Measurements from ENCODE around the gene TCN2.
"Not testable (repeated sequence)": the region's sequence is repeated elsewhere in the genome, so short reads cannot be mapped to it uniquely, and the experiment has no call there.

TCN2 gene

GRCh38 chr22:30643055-30643875 is 36.3 kb downstream of the TCN2 start:
- no peak for DNase-seq (ENCODE audit: low read depth in 2 of 2, low spot score in 1 of 2)

DNA sequence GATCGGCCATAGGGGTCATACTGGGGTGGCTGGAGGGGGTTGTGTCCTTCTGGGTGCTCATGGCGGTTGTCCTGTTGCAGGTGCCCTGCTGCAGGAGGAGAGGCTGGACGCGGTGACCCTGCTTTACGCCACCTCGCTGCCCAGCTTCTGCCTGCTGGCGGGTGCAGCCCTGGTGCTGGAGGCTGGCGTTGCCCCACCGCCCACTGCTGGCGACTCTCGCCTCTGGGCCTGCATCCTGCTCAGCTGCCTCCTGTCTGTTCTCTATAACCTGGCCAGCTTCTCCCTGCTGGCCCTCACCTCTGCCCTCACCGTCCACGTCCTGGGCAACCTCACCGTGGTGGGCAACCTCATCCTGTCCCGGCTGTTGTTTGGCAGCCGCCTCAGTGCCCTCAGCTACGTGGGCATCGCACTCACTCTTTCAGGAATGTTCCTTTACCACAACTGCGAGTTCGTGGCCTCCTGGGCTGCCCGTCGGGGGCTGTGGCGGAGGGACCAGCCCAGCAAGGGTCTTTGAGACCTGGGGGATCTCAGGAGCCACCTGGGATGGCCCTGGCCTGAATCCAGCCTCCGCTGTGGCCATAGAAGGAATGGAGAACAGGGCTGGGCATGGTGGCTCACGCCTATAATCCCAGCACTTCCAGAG is 39.7 kb downstream of the TCN2 start:
- no peak for DNase-seq (ENCODE audit: low read depth in 2 of 2, low spot score in 1 of 2)

GRCh38 chr22:30647536-30647935 is 40.6 kb downstream of the TCN2 start:
- no peak for DNase-seq (ENCODE audit: low read depth in 2 of 2, low spot score in 1 of 2)

GRCh38 chr22:30648825-30649224 is 41.9 kb downstream of the TCN2 start:
- no peak for DNase-seq (ENCODE audit: low read depth in 2 of 2, low spot score in 1 of 2)

DNA sequence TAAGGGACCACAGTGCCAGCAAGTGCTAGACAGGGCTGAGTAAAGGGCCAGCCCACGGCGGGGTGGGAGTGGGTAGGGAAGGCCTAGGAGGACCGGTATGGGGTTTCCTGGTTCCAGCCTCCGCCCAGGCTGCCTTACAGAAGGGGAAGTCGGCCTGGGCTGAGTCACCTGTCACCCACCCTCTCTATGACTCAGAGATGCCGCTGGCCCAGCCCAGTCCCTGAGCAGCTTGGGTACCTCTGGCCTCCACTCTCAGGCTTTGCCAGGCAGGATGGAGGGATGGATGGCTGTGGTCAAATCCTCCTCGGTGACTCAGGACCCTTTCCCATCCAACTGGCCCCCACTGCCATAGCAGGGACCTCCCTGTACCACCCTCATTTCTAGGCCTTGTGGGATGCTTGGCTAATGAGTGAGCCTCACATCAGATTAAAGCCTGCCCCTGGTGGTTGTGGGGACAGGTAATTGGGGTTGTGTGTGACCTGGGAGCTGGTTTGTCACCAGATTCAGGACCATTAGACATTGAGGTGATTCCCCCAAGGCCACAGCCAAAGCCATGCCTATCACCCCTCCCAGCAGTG is 42.5 kb downstream of the TCN2 start:
- peak; percentile 65 to 86 for DNase-seq (ENCODE audit: low read depth in 2 of 2, low spot score in 1 of 2)

- DNase-seq (ENCODE audit: low read depth in 2 of 2, low spot score in 1 of 2): no peak
Observed at GRCh38 chr22:30650508-30651116, 43.6 kb downstream of the TCN2 start.

GRCh38 chr22:30652852-30653251 is 45.9 kb downstream of the TCN2 start:
- no peak for DNase-seq (ENCODE audit: low read depth in 2 of 2, low spot score in 1 of 2)

DNA sequence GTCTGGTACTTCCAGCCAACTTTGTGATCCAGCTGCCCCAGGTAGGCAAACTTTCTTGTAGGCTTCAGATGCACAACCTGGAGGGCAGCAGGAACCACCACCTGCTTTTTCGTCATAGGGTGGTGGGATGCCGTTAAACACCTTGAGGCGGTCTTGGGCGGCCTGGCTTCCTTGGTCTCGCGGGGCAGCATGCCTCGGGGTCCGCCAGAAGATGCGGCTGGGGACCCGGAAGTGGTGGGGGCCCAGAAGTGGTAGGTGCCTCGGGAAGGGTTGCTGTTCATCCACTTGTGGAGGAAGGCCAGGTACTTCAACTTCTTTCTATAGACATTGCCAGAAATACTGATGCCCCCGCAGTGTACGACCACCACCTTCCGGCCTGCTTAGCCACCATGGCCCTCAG is 47.4 kb downstream of the TCN2 start:
- DNase-seq (ENCODE audit: low read depth in 2 of 2, low spot score in 1 of 2): no peak

GRCh38 chr22:30655532-30655931 is 48.6 kb downstream of the TCN2 start:
- DNase-seq (ENCODE audit: low read depth in 2 of 2, low spot score in 1 of 2): no peak

DNA sequence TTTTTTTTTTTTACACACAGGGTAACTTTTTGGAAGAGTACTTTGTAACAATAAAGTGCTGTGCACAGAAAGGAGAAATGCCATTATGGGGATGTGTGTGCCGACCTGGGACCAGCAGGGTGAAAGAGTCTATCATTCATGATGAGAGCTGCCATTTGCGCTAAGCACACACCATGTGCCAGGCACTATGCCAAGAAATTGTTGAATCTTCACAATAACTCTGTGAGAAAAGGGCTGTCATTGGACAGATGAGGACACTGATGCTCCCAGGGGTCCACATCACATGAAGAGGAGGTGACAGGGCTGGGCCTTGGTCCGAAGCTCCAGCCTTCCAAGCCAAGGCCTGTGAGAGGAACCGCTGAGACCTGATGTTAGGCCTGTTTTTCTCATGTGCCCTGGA is 55.1 kb downstream of the TCN2 start:
- DNase-seq (ENCODE audit: low read depth in 2 of 2, low spot score in 1 of 2): no peak

GRCh38 chr22:30664798-30665197 is 57.8 kb downstream of the TCN2 start:
- no peak for DNase-seq (ENCODE audit: low read depth in 2 of 2, low spot score in 1 of 2)

DNA sequence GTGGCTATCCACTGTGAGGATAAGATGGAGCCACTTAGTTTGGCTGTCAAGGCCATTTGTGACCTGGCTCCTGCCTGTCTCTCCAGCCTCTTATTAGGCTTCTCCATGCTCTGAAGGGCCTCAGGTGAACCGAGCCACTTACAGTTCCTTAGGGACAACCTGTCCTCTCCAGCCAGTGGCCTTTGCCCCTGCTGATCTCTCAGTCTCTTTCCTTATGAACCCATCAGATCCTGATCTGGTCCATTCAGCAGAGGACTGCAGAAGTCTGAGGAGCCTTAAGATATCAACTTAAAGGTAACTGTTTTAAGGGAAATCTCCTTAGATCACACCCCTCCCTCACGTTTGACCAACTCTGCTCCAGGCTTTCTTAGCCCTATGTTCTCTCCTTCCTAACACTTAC is 58.3 kb downstream of the TCN2 start:
- no peak for DNase-seq (ENCODE audit: low read depth in 2 of 2, low spot score in 1 of 2)

- no peak for DNase-seq (ENCODE audit: low read depth in 2 of 2, low spot score in 1 of 2)
Observed at GRCh38 chr22:30665786-30666185, 58.8 kb downstream of the TCN2 start.

GRCh38 chr22:30667107-30667493 is 60.1 kb downstream of the TCN2 start:
- DNase-seq (ENCODE audit: low read depth in 2 of 2, low spot score in 1 of 2): no peak

DNA sequence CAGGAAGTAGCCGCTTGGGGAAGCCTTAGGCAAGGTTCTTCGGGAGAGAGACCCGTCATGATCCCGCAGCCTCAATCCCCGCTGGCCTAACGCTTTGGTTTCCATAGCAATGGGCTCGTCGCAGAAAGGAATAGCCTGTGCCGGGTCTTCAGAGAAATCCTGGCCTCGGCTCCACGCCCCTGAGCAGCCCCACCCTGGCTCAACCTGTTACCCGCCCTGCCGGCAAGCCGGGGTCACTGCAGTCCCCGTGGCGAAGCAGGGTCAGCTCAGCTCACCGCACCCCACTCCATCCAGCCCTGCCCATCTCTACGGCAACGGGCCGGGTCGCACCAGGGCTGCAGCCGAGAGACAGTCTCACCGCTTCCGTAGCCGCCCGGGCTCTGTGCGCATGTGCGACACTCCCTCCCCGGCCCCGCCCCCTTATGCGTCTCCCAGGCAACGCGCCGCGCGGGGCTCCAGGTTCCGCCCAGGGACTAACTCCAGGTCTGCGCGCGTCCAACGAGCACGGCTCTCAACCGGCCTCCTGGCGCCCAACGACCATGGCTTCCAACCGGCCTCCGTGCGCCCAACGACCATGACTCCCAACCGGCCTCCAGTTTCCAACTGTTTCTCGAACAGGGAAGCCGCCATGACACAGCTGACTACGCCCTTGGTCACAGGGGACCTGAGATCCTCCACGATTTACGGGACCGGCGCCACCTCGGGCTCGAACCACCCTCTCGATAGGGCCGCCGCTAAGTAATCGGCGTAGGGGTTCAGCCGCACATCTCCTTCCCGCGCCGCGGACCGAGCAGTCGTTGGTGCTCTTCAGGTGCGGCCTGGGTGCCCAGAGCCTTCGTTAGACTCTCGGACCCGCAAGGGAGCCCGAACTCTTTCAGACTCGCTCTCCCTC is 60.8 kb downstream of the TCN2 start, which contains the start of gene DUSP18:
Gene DUSP18 (minus strand): TSS at position 382 of the 892 bp plus-strand sequence. CDS start 3,872 bp downstream, outside the sequence.
- peak; percentile 84 to 92 for DNase-seq (ENCODE audit: low read depth in 2 of 2, low spot score in 1 of 2)

GRCh38 chr22:30668386-30668710 is 61.4 kb downstream of the TCN2 start:
- no peak for DNase-seq (ENCODE audit: low read depth in 2 of 2, low spot score in 1 of 2)

DNA sequence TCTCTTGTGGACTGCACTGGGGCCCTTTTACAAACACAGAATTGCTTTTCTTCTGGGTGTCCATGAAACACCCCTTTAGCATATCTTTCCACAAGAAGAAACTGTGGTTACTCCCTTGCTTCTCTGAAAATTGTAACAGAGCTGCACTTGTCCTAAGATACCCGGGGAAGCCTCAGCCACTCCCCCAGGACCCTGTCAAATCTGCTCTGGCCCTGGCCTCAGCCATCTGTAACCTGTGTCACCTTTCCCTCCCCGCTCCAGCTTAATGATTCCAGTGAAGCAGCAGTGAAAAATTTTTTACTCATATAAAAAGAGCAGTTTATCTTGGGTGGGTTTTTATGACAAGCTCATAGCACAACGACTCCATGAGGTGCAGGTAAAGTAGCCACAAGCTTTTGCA is 64.1 kb downstream of the TCN2 start:
- DNase-seq (ENCODE audit: low read depth in 2 of 2, low spot score in 1 of 2): no peak

DNA sequence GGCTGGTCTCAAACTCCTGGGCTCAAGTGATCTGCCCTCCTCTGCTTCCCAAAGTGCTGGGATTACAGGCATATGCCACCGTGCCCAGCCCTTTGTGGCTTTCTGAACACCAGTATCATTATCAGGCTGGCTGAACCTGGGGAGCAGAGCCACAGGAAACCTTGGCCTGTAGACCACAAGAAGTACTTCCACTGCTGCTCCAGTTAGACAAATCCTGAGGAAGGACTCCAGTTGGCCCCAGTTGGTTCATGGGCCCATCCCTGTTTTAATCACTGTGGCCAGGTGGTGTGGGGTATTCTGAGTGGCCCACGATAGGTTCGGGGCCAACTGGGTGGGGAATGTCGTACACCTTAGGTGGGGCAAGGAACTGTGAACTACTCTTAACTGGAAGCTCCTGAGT is 66.2 kb downstream of the TCN2 start:
- no peak for DNase-seq (ENCODE audit: low read depth in 2 of 2, low spot score in 1 of 2)

- DNase-seq (ENCODE audit: low read depth in 2 of 2, low spot score in 1 of 2): no peak
Observed at GRCh38 chr22:30674482-30674881, 67.5 kb downstream of the TCN2 start.

DNA sequence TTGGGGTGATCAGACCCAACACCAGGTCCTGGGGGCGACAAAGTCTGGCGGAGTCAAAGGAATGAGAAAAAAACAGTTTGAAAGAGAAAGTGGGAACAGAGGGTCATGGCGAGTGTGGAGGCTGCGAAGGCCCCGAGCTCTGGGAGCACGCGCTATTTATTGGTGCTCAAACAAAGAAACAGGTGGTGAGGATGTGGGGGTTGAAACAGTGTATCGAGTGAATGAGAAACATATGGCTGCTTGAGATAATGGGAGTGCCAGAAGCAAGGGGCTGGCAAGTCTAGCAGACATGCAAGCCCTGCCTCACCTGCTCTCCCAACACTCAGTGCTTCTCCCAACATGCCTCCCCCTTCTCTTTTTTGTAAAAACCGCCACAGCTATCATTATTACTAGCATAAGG is 68.5 kb downstream of the TCN2 start:
- no peak for DNase-seq (ENCODE audit: low read depth in 2 of 2, low spot score in 1 of 2)

DNA sequence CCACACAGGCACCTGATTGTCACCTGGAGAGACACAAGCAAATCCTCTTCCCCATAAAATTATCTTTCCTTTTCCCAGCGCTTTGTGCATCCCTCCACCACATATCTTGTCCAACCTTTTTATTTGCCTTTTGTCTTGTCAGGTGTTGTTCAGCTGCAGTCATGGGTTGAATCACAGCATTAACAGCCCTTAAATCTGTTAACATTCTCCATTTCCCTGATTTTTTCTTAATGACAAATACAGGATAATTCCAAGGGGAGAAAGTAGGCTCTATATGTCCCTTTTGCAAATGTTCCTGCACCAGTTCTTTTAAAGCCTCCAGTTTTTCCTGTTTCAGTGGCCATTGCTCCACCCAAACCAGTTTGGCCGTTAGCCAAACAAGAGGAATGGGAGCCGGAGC is 69.6 kb downstream of the TCN2 start:
- DNase-seq (ENCODE audit: low read depth in 2 of 2, low spot score in 1 of 2): not testable (repeated sequence)

Measured in stimulated activated CD8-positive, alpha-beta memory T cell treated with anti-CD3 and anti-CD28 coated beads, Interleukin-4, amount 100 ng/mL, for 4 hours (primary cell).